HepG2 (cell line): ENCODE results near the gene SMTNL1. TPM values are rescaled to one million over a fixed set of nuclear protein-coding genes. Genes with fewer than 3 reads are reported as not detected.

Experiments
- AGO2 ChIP-seq: fragments of 200-400 bp; formaldehyde crosslinking; optimal IDR thresholded peaks from 2 replicates; pipeline ENCODE3; 2017; ENCODE audit warnings: mild to moderate bottlenecking, low read depth, low read length, moderate library complexity
- BHLHE40 ChIP-seq: IDR thresholded peaks from 2 replicates; pipeline ENCODE4 v1.6.1; 2011; ENCODE audit warnings: low read length, improper control_type of control experiment
- FOSL2 ChIP-seq: sonication (generic); formaldehyde crosslinking; IDR thresholded peaks from 2 replicates; pipeline ENCODE4 v1.4.0; 2020; ENCODE audit warnings: missing genetic modification reagents
- FOXC1 ChIP-seq: sonication (generic); formaldehyde crosslinking; IDR thresholded peaks from 2 replicates; pipeline ENCODE4 v1.8.0; 2022; ENCODE audit warnings: mild to moderate bottlenecking, missing genetic modification reagents, borderline replicate concordance
- FOXO4 ChIP-seq: sonication (generic); formaldehyde crosslinking; conservative IDR thresholded peaks from 2 replicates; pipeline ENCODE4 v1.8.1; 2023; ENCODE audit warnings: missing genetic modification reagents
- GPN1 ChIP-seq: sonication (generic); formaldehyde crosslinking; IDR thresholded peaks from 2 replicates; pipeline ENCODE4 v1.5.1; 2020; ENCODE audit warnings: missing genetic modification reagents, borderline replicate concordance
- KAT8 ChIP-seq: IDR thresholded peaks from 2 replicates; pipeline ENCODE4 v1.6.1; 2016; ENCODE audit warnings: missing genetic modification reagents, missing compliant biosample characterization
- MLLT10 ChIP-seq: sonication (generic); formaldehyde crosslinking; IDR thresholded peaks from 2 replicates; pipeline ENCODE4 v1.4.0; 2020; ENCODE audit warnings: missing genetic modification reagents
- PCBP1 ChIP-seq: fragments of 200-400 bp; formaldehyde crosslinking; IDR thresholded peaks from 2 replicates; pipeline ENCODE4 v1.6.1; 2017; ENCODE audit warnings: mild to moderate bottlenecking, low read depth, low read length, borderline replicate concordance
- SYNCRIP ChIP-seq: fragments of 200-400 bp; formaldehyde crosslinking; IDR thresholded peaks from 2 replicates; pipeline ENCODE4 v1.6.1; 2018; ENCODE audit warnings: mild to moderate bottlenecking, low read depth, low read length; ENCODE audit not compliant: insufficient read depth
- XRCC5 ChIP-seq: fragments of 200-400 bp; formaldehyde crosslinking; optimal IDR thresholded peaks from 2 replicates; pipeline ENCODE3; 2017; ENCODE audit warnings: mild to moderate bottlenecking, low read length
- ZBTB26 ChIP-seq: IDR thresholded peaks from 2 replicates; pipeline ENCODE4 v1.6.1; 2016; ENCODE audit warnings: missing compliant biosample characterization, missing genetic modification reagents, borderline replicate concordance
- ZFP37 ChIP-seq: sonication (generic); formaldehyde crosslinking; IDR thresholded peaks from 2 replicates; pipeline ENCODE4 v1.4.0; 2020; ENCODE audit warnings: missing genetic modification reagents, borderline replicate concordance
- ZFP62 ChIP-seq: sonication (generic); formaldehyde crosslinking; IDR thresholded peaks from 2 replicates; pipeline ENCODE4 v1.4.0; 2020; ENCODE audit warnings: missing genetic modification reagents
- ZKSCAN1 ChIP-seq: fragments of 150-350 bp; IDR thresholded peaks from 2 replicates; pipeline ENCODE4 v1.6.1; 2014; ENCODE audit warnings: low read length
- ZNF431 ChIP-seq: sonication (generic); formaldehyde crosslinking; IDR thresholded peaks from 2 replicates; pipeline ENCODE4 v1.9.0; 2022; ENCODE audit warnings: missing genetic modification reagents, low read depth, mild to moderate bottlenecking, borderline replicate concordance
- ZNF652 ChIP-seq: IDR thresholded peaks from 2 replicates; pipeline ENCODE4 v1.6.1; 2016; ENCODE audit warnings: low read depth, borderline replicate concordance
- polyA plus RNA-seq, 8 experiments: library from polyadenylated mRNA; depleted of rRNA in 3 of 8; stranded (reverse) in 7 of 8; unstranded in 1 of 8; fragments of >200 nt; fragmentation: Illumina TruSeq in 4 of 8; extraction: Trizol in 4 of 8; gene quantifications; 2 replicates each; pipeline versions ENCODE4 v1.2.1 to v1.2.3, GENCODE V29; 2011 to 2016; ENCODE audit warnings: low read depth in 4 of 8, missing spikeins in 1 of 8, mixed read lengths in 1 of 8; ENCODE audit not compliant: insufficient read depth in 1 of 8
- total RNA-seq, 5 experiments: library from RNA; depleted of rRNA; stranded (reverse); fragments of >200 nt; fragmentation: Illumina TruSeq; extraction: Trizol; gene quantifications; 2 replicates each; pipeline ENCODE4 v1.2.3, GENCODE V29; 2016; ENCODE audit warnings: low read depth in 1 of 5
- TF ChIP-seq, protein P1 (sequence below): sonication (generic); formaldehyde crosslinking; IDR thresholded peaks from 2 replicates; pipeline ENCODE4 v1.8.1; 2022; ENCODE audit warnings: mild to moderate bottlenecking, missing genetic modification reagents
- TF ChIP-seq, protein P2 (sequence below): sonication (generic); formaldehyde crosslinking; IDR thresholded peaks from 2 replicates; pipeline ENCODE4 v1.4.0; 2020; ENCODE audit warnings: missing genetic modification reagents, mild to moderate bottlenecking, borderline replicate concordance
- TF ChIP-seq, protein P3 (sequence below): sonication (generic); formaldehyde crosslinking; IDR thresholded peaks from 2 replicates; pipeline ENCODE4 v1.4.0; 2020; ENCODE audit warnings: mild to moderate bottlenecking, missing genetic modification reagents

The SMTNL1 gene
- total and polyA plus RNA-seq, 2 of the 13 experiments (the other 11 are each of a cell fraction or from before 2014, with no cell fraction given) = 0.04 TPM; not detected in 1

DNA sequence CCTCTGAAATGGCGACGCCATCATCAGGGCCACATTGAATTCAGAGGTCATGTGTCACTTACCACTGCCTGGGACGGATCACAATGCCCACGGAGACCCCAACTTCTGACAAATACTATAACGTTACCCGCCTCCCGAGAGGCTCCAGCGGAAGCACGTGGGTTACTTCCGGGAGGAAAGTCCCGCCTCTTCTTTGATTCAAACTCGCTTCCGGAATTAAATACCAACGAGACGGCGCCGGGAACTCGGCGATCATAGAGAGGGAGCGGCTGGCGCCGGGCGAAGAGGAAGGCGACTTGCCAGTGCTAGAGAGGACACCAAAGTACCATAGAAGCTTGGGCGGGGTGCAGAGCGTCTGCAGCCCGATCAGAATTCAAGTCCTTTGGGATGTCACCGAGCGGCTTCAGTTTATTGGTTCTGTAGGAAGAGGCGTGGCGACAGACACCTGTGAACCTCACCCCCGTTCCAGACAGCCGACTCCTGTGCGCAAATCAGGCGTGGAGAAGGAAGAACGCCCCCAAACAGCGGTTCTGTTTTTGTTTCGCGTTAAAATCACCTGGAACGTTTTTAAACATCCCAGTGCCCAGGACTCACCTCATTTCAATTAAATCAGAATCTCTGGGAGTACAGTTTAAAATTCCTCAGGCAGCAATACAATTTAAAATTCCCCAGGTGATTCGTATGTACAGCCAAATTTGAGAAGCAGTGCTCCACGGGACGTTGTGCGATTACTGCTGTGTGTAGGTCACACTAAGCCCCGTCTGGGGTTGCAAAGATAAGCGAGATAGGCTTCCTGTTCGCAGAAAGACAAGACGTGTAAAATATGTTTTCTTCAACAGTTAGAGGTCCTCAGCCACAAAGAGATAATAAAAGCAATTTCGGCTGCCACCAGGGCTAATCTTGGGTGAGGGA lies 6.5 kb upstream of the SMTNL1 start, which contains the start of gene TIMM10 (continued):
- TF ChIP-seq ZBTB26 (no peak), GPN1 (no peak), BHLHE40 (no peak), MLLT10 (CRISPR knock-in tag) (no peak), XRCC5 (peak; percentile 91), FOSL2 (CRISPR knock-in tag) (peak; percentile 43; the same call in 1 of the 2 replicates), ZFP62 (CRISPR knock-in tag) (no peak), FOXO4 (CRISPR knock-in tag) (no peak), ZNF431 (no peak), SYNCRIP (no peak), AGO2 (no peak), FOXC1 (CRISPR knock-in tag) (no peak), ZFP37 (CRISPR knock-in tag) (0 out of 2 replicates have a peak, but pooled peaks have one; percentile 19), ZNF652 (no peak), ZKSCAN1 (no peak), PCBP1 (no peak), KAT8 (CRISPR knock-in tag) (peak; percentile 98)
- TF ChIP-seq, protein P1, sequence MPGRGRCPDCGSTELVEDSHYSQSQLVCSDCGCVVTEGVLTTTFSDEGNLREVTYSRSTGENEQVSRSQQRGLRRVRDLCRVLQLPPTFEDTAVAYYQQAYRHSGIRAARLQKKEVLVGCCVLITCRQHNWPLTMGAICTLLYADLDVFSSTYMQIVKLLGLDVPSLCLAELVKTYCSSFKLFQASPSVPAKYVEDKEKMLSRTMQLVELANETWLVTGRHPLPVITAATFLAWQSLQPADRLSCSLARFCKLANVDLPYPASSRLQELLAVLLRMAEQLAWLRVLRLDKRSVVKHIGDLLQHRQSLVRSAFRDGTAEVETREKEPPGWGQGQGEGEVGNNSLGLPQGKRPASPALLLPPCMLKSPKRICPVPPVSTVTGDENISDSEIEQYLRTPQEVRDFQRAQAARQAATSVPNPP = peak; percentile 56; the same call in 1 of the 2 replicates
- TF ChIP-seq, protein P2, sequence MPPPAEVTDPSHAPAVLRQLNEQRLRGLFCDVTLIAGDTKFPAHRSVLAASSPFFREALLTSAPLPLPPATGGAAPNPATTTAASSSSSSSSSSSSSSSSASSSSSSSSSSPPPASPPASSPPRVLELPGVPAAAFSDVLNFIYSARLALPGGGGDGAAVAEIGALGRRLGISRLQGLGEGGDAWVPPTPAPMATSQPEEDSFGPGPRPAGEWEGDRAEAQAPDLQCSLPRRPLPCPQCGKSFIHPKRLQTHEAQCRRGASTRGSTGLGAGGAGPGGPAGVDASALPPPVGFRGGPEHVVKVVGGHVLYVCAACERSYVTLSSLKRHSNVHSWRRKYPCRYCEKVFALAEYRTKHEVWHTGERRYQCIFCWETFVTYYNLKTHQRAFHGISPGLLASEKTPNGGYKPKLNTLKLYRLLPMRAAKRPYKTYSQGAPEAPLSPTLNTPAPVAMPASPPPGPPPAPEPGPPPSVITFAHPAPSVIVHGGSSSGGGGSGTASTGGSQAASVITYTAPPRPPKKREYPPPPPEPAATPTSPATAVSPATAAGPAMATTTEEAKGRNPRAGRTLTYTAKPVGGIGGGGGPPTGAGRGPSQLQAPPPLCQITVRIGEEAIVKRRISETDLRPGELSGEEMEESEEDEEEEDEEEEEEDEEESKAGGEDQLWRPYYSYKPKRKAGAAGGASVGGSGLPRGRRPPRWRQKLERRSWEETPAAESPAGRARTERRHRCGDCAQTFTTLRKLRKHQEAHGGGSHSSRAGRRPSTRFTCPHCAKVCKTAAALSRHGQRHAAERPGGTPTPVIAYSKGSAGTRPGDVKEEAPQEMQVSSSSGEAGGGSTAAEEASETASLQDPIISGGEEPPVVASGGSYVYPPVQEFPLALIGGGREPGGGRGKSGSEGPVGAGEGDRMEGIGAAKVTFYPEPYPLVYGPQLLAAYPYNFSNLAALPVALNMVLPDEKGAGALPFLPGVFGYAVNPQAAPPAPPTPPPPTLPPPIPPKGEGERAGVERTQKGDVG (CRISPR knock-in tag) = no peak
- TF ChIP-seq, protein P3, sequence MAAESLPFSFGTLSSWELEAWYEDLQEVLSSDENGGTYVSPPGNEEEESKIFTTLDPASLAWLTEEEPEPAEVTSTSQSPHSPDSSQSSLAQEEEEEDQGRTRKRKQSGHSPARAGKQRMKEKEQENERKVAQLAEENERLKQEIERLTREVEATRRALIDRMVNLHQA (CRISPR knock-in tag) = 0 out of 2 replicates have a peak, but pooled peaks have one; percentile 59
